Midbrain (tissue), 1 donor: ENCODE results near the gene ASB18.

ENCODE experiments used
- DNase-seq: peaks from one replicate; lab custom pipeline; 2025; lab: John Stamatoyannopoulos, UW

The ASB18 gene

DNA sequence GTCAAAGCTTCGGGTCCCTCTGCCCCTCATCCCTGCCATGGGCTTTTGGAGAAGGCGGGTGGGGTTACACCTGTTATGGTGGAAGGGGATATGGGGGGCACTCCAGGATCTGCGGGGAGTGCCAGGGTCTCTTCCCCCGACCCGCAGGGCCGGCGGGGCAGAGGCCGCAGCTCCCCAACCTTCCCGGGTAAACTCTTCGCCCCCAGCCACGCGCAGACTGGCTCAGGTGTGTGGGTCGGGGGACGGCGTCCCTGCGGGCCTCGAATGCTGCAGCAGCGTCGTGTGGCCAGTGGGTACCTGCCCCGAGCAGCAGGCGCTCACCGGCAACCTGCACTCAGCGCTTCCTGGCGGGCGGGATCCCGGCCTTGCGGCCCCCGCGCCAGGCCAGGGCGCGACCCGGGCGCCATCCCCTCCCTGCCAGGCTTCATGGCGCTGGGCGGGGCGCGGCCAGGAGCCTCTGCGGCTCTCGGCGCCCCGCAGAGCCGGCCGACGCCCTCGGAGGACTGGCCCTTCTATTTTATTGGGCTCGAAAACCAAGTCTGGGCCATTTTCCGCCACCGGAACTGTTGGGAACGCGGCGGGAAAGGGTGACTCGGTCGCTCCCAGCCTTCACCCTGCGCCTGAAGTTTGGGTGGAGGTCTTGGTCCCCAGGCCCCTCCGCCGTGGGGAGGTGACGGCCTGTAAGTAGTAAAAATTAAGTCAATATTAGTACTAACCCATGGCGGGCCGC, 100.6 kb downstream of the ASB18 start:
- no peak for DNase-seq

DNA sequence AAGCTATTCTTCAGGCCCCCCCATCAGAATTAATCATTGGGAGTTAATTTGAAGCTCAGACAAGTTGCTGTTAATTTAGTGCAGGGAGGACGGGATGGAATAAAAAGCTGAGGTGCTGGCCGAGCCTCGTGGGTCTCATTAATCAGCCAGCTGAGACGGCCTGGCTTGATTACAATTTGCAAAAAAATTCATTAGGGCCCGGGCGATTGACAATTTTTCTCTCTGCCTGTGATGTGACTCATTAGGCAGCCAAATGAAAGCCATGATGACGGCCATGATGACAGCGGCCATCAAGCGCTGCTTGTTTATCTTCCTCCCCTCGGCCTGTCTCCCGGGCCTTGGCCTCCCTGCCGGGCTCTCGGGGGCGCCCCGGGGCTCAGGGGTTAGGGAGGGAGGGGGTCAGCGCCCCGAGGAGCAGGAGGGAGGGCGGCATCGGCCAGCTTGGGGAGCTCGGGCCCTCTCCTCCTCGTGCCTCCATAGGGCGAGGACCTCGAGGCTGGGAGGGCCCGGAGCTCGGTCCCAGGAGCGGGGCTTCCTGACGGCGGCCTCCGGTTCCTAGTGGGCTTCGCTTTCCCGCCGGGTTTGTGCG, 101.2 kb downstream of the ASB18 start:
- no peak for DNase-seq

DNA sequence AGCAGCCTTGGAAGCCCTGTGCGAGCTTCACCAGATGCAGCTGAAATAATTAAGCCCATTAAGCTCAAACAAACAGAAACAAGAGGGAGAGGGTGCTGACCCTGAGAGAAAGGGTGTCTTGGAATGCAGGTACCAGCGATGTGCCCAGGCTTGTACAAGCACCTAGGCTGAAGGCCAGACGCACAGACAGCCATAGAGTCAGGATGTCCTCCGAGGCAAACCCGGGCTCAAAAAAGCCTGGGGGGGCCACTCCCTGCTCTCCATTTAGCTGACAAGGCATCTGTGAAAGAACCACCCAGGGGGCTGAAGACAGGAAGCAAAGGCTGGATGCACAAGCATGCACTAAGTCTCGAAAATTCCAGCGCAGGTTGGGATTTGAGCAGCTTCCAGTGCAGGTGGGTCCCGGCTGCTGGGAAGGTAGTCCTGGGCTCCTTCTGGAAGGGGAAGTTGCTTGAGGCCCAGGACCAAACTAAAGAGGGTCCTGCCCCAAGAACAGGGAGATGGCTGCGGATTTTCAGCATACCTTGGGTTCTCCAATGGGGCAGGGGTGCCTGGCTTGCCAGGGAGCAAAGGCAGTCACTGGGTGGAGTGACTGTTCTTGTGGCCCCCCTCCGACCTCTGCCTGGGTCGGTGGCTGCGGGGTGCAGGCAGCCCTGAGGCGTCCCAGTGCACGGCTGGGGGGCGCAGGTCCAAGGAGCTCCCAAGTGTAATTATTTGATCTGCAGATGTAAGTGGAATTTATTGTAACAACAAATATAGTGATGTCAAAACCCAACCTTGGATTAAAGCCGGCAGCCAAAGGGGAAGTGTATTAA, 102.0 kb downstream of the ASB18 start:
- DNase-seq = no peak

DNA sequence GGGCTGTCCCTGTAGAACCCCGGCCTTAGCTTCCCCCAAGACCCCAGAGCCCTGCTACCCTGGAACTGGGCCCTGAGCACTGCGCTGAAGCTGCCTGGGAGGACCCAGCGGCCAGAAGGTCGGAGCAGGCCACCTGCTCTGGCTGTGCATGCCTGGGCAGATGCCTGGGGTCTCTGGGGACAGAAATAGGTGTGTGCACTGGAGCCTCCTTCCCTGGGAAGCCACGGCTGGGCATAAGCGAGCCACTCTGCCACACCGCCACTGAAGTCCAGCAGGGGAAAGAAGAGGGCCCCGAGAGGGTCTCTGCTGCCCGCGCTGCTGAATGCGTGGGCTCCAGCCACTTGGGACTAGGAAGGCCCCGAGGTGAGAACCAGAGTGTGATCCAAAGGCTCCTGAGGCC, 102.7 kb downstream of the ASB18 start:
- no peak for DNase-seq

DNA sequence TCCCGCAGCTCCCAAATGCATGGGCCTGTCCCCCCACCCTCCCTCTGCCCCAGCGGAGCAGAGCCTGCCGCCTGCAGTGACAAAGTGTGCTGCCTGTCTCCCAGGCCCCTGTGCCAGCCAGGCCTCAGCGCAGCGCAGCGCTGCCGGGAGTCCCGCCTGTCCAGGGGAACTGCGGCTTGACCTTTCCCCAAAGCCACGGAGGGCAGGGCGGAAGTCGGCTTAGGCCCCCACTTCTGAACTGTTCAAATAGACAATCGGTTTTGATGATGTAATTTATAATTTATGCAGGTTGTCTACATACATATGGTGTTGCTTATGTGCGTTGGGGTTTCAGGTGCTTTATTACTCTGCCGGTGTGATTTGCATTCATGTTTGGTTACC, 103.1 kb downstream of the ASB18 start:
- no peak for DNase-seq

DNA sequence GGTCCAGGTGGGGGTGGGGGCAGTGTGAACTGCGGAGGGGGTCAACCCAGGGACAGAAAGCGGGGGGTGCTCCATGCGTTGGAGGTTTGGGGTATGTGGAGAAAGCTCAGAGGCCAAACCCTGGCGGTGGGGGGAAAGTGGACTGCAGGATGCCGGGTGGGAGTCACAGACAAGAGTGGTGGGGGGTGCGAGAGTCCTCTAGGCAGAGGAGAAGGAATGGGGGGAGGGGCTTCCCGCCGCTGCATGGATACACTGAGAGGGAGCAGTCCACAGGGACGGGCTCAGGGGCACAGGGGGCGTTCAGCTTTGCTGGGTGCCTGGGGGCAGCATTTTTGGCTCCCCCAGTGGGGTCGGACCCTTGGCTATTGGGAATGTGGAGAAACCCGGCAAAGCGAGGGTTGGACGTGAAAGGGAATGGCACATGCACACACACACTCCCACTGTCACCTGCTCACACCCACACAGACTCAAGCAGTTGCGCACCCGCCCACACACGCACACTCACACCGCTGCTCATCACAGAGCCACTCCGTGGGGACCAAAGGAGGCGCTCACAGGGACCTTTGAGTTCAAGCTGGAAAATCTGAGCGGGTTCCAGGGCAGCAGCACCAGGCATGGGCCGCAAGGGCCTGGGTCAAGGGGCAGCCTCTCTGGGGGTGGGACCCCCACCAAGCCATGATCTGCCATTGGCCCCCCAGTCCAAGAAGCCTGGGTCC, 103.7 kb downstream of the ASB18 start:
- DNase-seq = no peak

DNA sequence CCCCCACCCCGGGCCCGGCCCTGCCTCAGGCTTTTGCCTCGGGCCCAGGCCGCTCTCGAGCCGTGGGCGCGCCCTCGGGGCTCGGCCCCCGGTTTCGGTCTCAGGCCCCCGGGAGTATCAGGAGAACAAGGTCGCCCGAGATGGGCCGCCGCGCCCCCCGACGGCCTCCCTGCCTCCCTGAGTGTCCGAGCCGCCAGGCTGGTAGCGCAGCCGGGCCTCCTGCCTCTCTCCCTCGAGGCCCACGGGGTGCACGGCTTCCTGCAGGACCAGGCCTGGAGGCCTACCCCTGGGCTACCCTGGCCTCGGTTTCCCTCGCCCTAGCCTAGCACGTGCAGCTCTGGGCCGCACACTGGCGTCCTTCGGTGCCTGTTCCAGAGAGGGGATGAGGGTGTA, 104.4 kb downstream of the ASB18 start:
- no peak for DNase-seq

DNA sequence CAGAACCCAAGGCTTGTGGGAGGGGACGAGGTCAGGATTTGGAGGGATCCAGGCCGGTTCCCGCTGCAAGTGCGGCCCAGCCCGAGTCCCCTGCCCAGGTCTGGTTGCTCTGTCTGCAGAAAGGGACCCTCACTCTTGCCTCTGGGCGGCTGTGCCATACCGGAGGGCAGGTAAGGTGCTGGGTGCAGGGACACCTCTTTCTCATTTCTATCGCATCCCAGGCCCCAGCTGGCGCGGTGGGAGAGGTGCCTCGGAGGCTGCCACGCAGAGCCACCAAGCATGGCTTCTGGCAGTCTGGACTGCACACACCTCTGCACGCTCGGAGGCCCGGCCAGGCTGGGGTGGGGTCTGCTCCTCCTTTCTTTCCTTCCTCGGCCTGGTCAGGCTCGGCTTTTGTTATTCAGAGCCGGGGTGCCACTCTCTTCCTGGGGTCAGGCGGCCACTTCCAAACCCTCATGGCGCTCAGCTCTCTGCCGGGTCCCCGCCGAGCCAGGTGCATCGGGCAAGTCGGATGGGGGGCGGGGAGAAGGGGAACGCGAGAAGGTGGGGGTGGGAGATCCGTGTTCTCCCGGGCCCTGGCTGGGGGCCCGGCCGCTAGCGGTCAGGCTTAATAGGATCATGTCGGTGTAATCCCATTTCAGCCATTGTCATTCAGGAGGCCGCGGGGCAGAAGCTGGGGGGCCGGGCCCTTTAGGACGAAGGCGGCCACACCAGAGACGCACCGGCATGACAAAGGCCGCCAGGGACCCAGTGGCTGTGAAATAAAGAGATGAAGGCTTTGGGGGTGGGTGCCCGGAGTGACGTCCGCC, 105.0 kb downstream of the ASB18 start:
- DNase-seq = no peak

DNA sequence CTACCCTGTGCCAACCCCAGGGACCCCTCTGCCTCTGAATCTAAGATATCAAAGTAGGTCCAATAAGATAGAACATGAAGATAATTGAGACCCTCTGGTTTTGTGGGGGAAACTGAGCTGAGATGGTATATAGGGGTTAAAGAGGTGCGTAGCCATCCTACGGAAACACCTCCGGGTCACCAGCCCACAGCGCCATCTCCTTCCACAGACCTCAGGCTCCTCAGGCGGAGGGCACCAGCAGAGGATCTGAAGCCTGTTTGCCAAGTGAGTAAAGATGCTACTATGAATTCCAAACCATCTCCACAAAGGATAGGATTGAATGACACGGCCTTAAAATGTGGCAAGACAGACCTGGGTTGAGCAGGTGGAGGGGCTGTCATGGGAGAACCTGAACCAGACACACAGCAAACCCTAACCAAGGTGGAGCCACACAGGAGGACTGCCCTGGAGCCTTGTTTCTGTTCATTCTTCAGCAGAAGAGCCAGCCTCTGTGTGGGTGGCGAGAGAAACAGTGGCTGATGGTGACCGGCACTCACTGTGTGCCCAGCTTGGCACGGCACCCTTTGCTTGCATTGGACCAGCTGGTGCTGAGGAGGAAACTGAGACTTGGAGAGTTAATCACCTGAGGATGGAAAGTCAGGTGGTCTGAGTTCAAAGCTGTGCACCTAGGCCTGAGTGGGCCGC, 106.2 kb downstream of the ASB18 start:
- DNase-seq = no peak

DNA sequence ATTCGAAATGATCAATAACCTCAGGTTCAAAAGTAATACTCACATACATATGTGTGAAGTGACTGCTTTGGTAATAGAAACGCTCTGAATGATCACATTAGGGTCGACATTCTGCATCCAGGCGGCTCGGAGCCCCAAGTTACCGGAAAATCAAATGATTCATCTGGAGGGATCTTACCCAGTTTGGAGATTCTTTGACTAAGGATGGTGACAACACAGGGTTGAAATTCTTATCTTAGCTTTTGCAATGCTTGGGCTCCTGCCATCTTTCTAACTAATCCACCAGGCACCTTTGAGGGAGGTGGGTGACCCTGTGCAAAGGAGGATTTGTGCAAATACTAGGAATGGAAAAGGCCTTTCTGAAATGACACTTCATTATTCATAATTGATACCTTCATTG, 106.8 kb downstream of the ASB18 start:
- no peak for DNase-seq

DNA sequence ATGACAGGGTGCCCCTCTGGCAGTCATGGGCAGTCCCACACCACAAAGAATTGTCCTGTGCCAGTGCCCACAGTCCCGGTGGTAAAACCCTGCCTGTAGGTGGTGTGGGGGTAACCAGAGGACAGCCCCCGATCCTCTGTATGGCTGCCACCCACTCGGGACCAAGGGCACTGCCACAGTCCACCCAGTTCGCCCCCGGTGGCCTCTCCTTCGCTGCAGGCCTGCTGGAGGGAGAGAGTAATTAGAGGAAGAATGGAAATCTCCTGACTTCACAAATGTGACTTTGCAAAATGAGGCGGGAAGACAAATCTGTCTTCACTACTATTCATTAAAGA, 107.4 kb downstream of the ASB18 start:
- DNase-seq = no peak

DNA sequence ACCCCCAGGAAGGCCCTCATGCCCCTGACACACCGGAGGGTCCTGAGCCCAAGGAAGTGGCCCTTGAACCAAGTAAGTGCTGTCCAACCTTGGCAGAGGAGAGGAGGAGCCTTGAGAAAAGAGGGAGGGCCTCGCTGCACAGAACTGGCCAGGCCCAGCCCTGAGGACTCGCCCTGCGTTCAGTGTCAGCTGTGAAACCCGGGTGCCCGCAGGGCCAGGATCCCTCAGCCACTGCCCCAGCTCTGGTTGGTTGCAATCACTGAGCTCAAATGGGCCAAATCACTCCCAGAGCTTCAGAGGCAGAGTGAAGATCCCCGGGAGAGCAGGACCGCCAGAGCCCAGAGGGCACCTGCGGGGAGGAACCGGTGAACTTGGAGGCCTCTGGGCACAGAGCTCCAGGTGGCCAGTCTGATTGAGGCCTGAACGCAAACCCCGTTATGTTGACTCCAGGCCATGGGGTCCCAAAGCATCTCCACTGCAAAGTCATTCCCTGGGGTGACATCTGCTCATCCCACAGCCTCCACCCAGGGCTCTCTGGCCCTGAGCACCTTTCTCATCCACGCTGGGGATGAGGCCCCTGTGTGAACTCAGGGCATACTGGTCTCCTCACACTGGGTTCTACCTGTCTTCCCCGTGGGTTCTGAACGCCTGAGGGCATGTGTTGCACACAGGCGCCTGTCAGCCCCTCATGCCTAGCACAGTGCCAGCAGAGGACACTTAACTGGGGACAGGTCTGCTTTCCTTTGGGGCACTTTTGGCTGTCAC, 107.9 kb downstream of the ASB18 start:
- no peak for DNase-seq

DNA sequence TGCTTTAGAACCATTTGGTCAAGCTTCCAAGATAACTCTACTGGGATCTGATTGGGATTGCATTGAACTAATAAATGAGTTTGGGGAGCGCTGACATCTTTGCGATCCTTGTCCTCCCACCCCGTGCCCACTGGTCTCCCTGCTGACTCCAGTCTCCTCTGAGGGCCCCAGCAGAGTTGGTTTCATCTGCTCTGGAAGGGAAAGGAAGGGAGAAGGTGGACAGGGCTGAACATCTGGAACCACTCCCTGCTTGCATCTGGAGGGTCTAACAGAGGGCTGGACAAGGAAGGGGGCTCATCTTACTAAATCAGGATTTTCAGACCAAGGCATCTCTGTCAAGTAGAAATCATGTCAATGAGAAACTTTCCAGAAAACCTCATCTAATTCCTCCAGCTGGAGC, 108.8 kb downstream of the ASB18 start:
- no peak for DNase-seq

DNA sequence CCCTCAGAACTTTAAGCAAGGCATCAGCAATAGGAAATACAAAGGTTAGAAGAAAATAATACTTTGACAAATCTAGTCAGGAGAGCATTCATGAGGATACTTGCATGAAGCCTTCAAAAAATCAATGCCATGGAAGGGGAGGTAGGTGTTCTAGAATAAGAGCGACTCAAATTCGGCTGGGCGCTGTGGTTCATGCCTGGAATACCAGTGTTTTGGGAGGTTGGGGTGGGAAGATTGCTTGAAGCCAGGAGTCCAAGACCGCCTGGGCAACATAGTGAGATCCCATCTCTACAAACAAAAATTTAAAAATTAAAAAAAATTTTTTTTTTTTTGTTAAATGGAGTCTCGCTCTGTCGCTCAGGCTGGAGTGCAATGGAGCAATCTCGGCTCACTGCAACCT, 117.8 kb downstream of the ASB18 start:
- no peak for DNase-seq

DNA sequence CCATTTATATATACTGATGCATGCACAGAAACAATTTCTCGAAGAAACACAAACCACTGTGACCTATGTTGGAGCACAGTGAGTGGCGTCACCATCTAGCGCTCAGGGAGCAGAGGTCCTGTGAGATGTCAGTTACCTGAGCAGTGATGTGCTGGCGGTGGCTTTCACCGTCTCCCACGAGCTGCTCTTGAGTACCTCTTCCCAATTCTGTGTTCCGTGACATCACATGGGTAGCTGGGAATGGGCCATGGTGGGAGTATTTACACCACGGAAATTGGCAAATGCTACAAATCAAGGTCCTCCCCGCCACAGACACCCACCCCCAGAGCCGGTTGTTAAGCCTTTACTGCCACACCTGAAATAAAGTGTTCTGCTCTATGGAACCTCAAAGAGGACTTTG, 120.4 kb downstream of the ASB18 start:
- DNase-seq = no peak
